ENCODE measurements around the gene PACSIN3.

Gene PACSIN3

GRCh38 chr11:47162426-47162825 lies 23.8 kb downstream of the PACSIN3 start:
- no peak overlapping the region for H3K4me3 ChIP-seq
- peaks cover 53% of the 10 kb centered on the region for H3K36me3 ChIP-seq (replicated peaks)
- in situ Hi-C loops (cut with MboI; ENCODE audit: low sequenced_read_pairs), result loop anchor here (5.0 kb wide), 1 partner anchor 275 kb away; no protein-coding TSS in a partner anchor
- no peak for DNase-seq (ENCODE audit: low spot score in 2 of 2)
- H3K27me3 ChIP-seq (ENCODE audit: low read depth), result no peaks in the 10 kb centered on the region
- H3K9me3 ChIP-seq, result no peaks in the 10 kb centered on the region
- no peaks in the 10 kb centered on the region for H3K4me1 ChIP-seq

GRCh38 chr11:47161890-47162289 lies 24.3 kb downstream of the PACSIN3 start:
- no peaks in the 10 kb centered on the region for H3K9me3 ChIP-seq
- in situ Hi-C loops (cut with MboI; ENCODE audit: low sequenced_read_pairs), result loop anchor here (5.0 kb wide), 1 partner anchor 275 kb away; no protein-coding TSS in a partner anchor
- peaks cover 48% of the 10 kb centered on the region for H3K36me3 ChIP-seq (replicated peaks)

GRCh38 chr11:47161134-47161854 lies 24.9 kb downstream of the PACSIN3 start:
- Histone ChIP-seq H3K36me3 (replicated peaks) (peaks cover 42% of the 10 kb centered on the region), H3K4me1 (no peaks in the 10 kb centered on the region), H3K9me3 (no peaks in the 10 kb centered on the region), H3K4me3 (no peak overlapping the region), H3K27me3 (ENCODE audit: low read depth) (no peaks in the 10 kb centered on the region)
- DNase-seq (ENCODE audit: low spot score in 2 of 2), result peak; percentile 57 to 81
- in situ Hi-C loops (cut with MboI; ENCODE audit: low sequenced_read_pairs), result loop anchor here (5.0 kb wide), 1 partner anchor 274 kb away; no protein-coding TSS in a partner anchor

More at GRCh38 chr11:47161890-47162289, 24.3 kb downstream of the PACSIN3 start:
- no peak for DNase-seq (ENCODE audit: low spot score in 2 of 2)
- Histone ChIP-seq H3K4me1 (no peaks in the 10 kb centered on the region), H3K4me3 (no peak overlapping the region), H3K27me3 (ENCODE audit: low read depth) (no peaks in the 10 kb centered on the region)

GRCh38 chr11:47160753-47161133 lies 25.5 kb downstream of the PACSIN3 start:
- H3K4me1 ChIP-seq, result no peaks in the 10 kb centered on the region
- in situ Hi-C loops (cut with MboI; ENCODE audit: low sequenced_read_pairs), result loop anchor here (5.0 kb wide), 1 partner anchor 273 kb away; no protein-coding TSS in a partner anchor
- H3K36me3 ChIP-seq (replicated peaks), result peaks cover 36% of the 10 kb centered on the region

GRCh38 chr11:47158242-47158641 lies 28.0 kb downstream of the PACSIN3 start:
- no peaks in the 10 kb centered on the region for H3K9me3 ChIP-seq
- no peaks in the 10 kb centered on the region for H3K27me3 ChIP-seq (ENCODE audit: low read depth)
- peaks cover 13% of the 10 kb centered on the region; the same call in 1 of the 2 replicates for H3K36me3 ChIP-seq (replicated peaks)
- no peak for DNase-seq (ENCODE audit: low spot score in 2 of 2)
- in situ Hi-C loops (cut with MboI; ENCODE audit: low sequenced_read_pairs), result loop anchor here (10.0 kb wide), 1 partner anchor 243 kb away; the partner anchor contains the start of gene LRP4
- H3K4me3 ChIP-seq, result no peak overlapping the region
- no peaks in the 10 kb centered on the region for H3K4me1 ChIP-seq

More at GRCh38 chr11:47160753-47161133, 25.5 kb downstream of the PACSIN3 start:
- Histone ChIP-seq H3K4me3 (no peak overlapping the region), H3K27me3 (ENCODE audit: low read depth) (no peaks in the 10 kb centered on the region), H3K9me3 (no peaks in the 10 kb centered on the region)
- no peak for DNase-seq (ENCODE audit: low spot score in 2 of 2)

- H3K4me3 ChIP-seq, result no peak overlapping the region
- no peaks in the 10 kb centered on the region for H3K4me1 ChIP-seq
- in situ Hi-C loops (cut with MboI; ENCODE audit: low sequenced_read_pairs), result loop anchor here (10.0 kb wide), 1 partner anchor 243 kb away; the partner anchor contains the start of gene LRP4
- no peak for DNase-seq (ENCODE audit: low spot score in 2 of 2)
- H3K9me3 ChIP-seq, result no peaks in the 10 kb centered on the region
- H3K36me3 ChIP-seq (replicated peaks), result peaks cover 13% of the 10 kb centered on the region; the same call in 1 of the 2 replicates
- H3K27me3 ChIP-seq (ENCODE audit: low read depth), result no peaks in the 10 kb centered on the region
Measured at GRCh38 chr11:47157805-47158204, 28.4 kb downstream of the PACSIN3 start.

GRCh38 chr11:47156951-47157350 lies 29.3 kb downstream of the PACSIN3 start:
- DNase-seq (ENCODE audit: low spot score in 2 of 2), result no peak
- peaks cover 10% of the 10 kb centered on the region; the same call in 1 of the 2 replicates for H3K36me3 ChIP-seq (replicated peaks)
- in situ Hi-C loops (cut with MboI; ENCODE audit: low sequenced_read_pairs), result loop anchor here (10.0 kb wide), 1 partner anchor 242 kb away; the partner anchor contains the start of gene LRP4
- H3K27me3 ChIP-seq (ENCODE audit: low read depth), result no peaks in the 10 kb centered on the region
- no peaks in the 10 kb centered on the region for H3K4me1 ChIP-seq
- no peaks in the 10 kb centered on the region for H3K9me3 ChIP-seq
- H3K4me3 ChIP-seq, result no peak overlapping the region

GRCh38 chr11:47156333-47156732 lies 29.9 kb downstream of the PACSIN3 start:
- in situ Hi-C loops (cut with MboI; ENCODE audit: low sequenced_read_pairs), result loop anchor here (10.0 kb wide), 1 partner anchor 242 kb away; the partner anchor contains the start of gene LRP4

GRCh38 chr11:47155879-47156278 lies 30.4 kb downstream of the PACSIN3 start:
- Histone ChIP-seq H3K36me3 (replicated peaks) (0 out of 2 replicates have a peak, but pooled peaks cover under 1% of the 10 kb centered on the region), H3K9me3 (no peaks in the 10 kb centered on the region), H3K4me1 (no peaks in the 10 kb centered on the region), H3K27me3 (ENCODE audit: low read depth) (no peaks in the 10 kb centered on the region), H3K4me3 (no peak overlapping the region)
- in situ Hi-C loops (cut with MboI; ENCODE audit: low sequenced_read_pairs), result loop anchor here (10.0 kb wide), 1 partner anchor 241 kb away; the partner anchor contains the start of gene LRP4
- DNase-seq (ENCODE audit: low spot score in 2 of 2), result no peak

More at GRCh38 chr11:47156333-47156732, 29.9 kb downstream of the PACSIN3 start:
- H3K4me3 ChIP-seq, result no peak overlapping the region
- H3K36me3 ChIP-seq (replicated peaks), result peaks cover 5% of the 10 kb centered on the region; the same call in 1 of the 2 replicates
- H3K9me3 ChIP-seq, result no peaks in the 10 kb centered on the region
- H3K4me1 ChIP-seq, result no peaks in the 10 kb centered on the region
- DNase-seq (ENCODE audit: low spot score in 2 of 2), result no peak
- no peaks in the 10 kb centered on the region for H3K27me3 ChIP-seq (ENCODE audit: low read depth)

- H3K4me1 ChIP-seq, result no peaks in the 10 kb centered on the region
- in situ Hi-C loops (cut with MboI; ENCODE audit: low sequenced_read_pairs), result loop anchor here (10.0 kb wide), 1 partner anchor 240 kb away; the partner anchor contains the start of gene LRP4
- H3K9me3 ChIP-seq, result no peaks in the 10 kb centered on the region
- no peaks in the 10 kb centered on the region for H3K27me3 ChIP-seq (ENCODE audit: low read depth)
- DNase-seq (ENCODE audit: low spot score in 2 of 2), result no peak
- H3K4me3 ChIP-seq, result no peak overlapping the region
- H3K36me3 ChIP-seq (replicated peaks), result no peaks in the 10 kb centered on the region
Measured at GRCh38 chr11:47154616-47155570, 31.3 kb downstream of the PACSIN3 start.

- no peaks in the 10 kb centered on the region for H3K4me1 ChIP-seq
- in situ Hi-C loops (cut with MboI; ENCODE audit: low sequenced_read_pairs), result loop anchor here (10.0 kb wide), 1 partner anchor 238 kb away; the partner anchor contains the start of gene LRP4
Measured at GRCh38 chr11:47152953-47153950, 33.0 kb downstream of the PACSIN3 start.

More at GRCh38 chr11:47152953-47153950, 33.0 kb downstream of the PACSIN3 start:
- Histone ChIP-seq H3K27me3 (ENCODE audit: low read depth) (no peaks in the 10 kb centered on the region), H3K4me3 (no peak overlapping the region), H3K9me3 (no peaks in the 10 kb centered on the region), H3K36me3 (replicated peaks) (no peaks in the 10 kb centered on the region)
- DNase-seq (ENCODE audit: low spot score in 2 of 2), result peak; percentile 66 to 88
